Muscle layer of duodenum (tissue), 2 donors: ENCODE measurements around the gene WWOX.

Source experiments
- H3K27ac ChIP-seq: one replicate; pipeline ENCODE4 v1.7.0; 2013; ENCODE audit warnings: mild to moderate bottlenecking, low read length
- H3K27me3 ChIP-seq: one replicate; pipeline ENCODE4 v1.7.0; 2013; ENCODE audit warnings: low read depth, mild to moderate bottlenecking, control low read depth, low read length
- H3K36me3 ChIP-seq, 2 donors: one replicate each; pipeline ENCODE4 v1.7.0; 2013; ENCODE audit warnings: low read length in 2 of 2, control low read depth in 1 of 2, mild to moderate bottlenecking in 1 of 2; ENCODE audit not compliant: insufficient read depth in 2 of 2, control insufficient read depth in 1 of 2
- H3K4me1 ChIP-seq, 2 donors: one replicate each; pipeline ENCODE4 v1.7.0; 2013; ENCODE audit warnings: low read length in 2 of 2, mild to moderate bottlenecking in 2 of 2, control low read depth in 1 of 2, moderate library complexity in 1 of 2; ENCODE audit not compliant: insufficient read depth in 2 of 2, control insufficient read depth in 1 of 2
- H3K4me3 ChIP-seq, 2 donors: one replicate each; pipeline ENCODE4 v1.7.0; 2013; ENCODE audit warnings: low read length in 2 of 2, low read depth in 1 of 2, mild to moderate bottlenecking in 1 of 2
- H3K9me3 ChIP-seq, 2 donors: one replicate each; pipeline ENCODE4 v1.7.0; 2013; ENCODE audit warnings: low read length in 2 of 2, control low read depth in 1 of 2, mild to moderate bottlenecking in 1 of 2; ENCODE audit not compliant: control insufficient read depth in 1 of 2
- donor health status: healthy.

Gene WWOX

DNA sequence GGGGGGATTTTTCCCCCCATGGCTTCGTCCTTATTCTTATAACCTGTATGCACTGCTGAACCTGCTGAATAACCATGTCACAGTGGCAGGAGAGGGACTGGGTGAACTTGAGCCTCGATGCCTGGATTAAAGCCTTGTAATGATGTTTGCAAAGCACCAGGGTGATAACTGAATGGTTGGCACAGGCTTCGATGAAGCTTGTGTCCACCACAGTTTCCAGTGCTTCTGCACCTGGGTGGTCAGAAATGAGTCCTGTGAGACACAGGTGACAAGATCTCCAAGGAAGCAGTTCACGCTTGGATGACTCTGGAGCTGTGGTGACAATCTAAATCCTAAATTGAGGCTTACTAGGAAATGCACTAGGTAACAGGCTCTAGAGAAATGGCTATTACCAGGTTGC, 771.8 kb downstream of the WWOX start:
- Histone ChIP-seq H3K4me1 (no peaks in the 10 kb centered on the region), H3K9me3 (no peaks in the 10 kb centered on the region), H3K27me3 (no peaks in the 10 kb centered on the region), H3K36me3 (no peaks in the 10 kb centered on the region), H3K4me3 (no peak overlapping the region), H3K27ac (no peak overlapping the region)

DNA sequence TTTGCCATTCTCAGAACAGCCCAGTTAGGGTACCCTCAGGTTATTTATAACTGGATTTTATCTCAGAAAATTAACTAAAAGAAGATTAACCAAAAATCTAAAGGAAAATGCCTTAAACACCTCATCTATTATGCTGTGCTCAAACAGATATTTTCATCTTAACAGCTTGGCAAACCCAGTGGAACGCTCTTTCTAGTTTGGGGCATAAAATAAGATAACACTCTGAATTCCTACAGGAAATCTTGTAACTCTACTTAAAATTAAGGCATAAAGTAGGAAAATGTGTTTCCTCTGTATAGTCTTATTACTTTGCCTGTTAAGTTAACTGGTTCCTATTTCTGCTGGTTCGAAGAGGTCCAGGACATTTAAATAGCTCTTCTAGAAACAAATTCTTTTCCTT, 777.2 kb downstream of the WWOX start:
- no peak overlapping the region for H3K27ac ChIP-seq
- no peaks in the 10 kb centered on the region for H3K9me3 ChIP-seq
- H3K4me1 ChIP-seq: no peaks in the 10 kb centered on the region
- no peak overlapping the region for H3K4me3 ChIP-seq
- H3K27me3 ChIP-seq: no peaks in the 10 kb centered on the region
- no peaks in the 10 kb centered on the region for H3K36me3 ChIP-seq

DNA sequence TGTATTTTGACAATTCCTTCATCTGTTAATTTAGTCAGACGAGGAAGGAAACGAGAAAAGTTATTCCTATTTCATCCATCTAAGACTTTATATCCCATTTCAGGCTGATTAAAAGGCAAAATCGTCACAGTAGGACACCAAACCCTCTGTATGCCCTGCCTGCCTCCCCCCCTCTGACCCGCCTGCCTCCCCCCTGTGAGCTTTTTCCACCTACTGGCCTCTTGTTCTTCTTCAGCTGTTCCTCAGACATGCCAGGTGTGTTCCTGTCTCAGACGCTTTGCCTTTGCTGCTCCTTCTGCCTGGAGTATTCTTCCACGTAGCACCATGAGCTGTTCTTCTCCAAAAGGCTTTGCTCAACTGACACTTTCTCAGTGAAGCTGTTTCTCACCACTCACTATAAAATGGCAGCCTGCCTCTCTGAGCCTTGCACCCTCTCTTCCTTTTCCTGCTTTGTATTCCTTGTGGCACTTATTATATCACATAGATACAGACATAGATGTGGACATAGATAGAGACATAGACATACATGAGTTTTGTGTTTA, 777.7 kb downstream of the WWOX start:
- Histone ChIP-seq H3K4me3 (no peak overlapping the region), H3K27me3 (no peaks in the 10 kb centered on the region), H3K36me3 (no peaks in the 10 kb centered on the region), H3K4me1 (no peaks in the 10 kb centered on the region), H3K27ac (no peak overlapping the region), H3K9me3 (no peaks in the 10 kb centered on the region)

- Histone ChIP-seq H3K9me3 (no peaks in the 10 kb centered on the region), H3K27ac (no peak overlapping the region), H3K4me3 (no peak overlapping the region), H3K27me3 (no peaks in the 10 kb centered on the region), H3K36me3 (no peaks in the 10 kb centered on the region), H3K4me1 (no peaks in the 10 kb centered on the region)
Measured at GRCh38 chr16:78878570-78878969, 779.1 kb downstream of the WWOX start.

DNA sequence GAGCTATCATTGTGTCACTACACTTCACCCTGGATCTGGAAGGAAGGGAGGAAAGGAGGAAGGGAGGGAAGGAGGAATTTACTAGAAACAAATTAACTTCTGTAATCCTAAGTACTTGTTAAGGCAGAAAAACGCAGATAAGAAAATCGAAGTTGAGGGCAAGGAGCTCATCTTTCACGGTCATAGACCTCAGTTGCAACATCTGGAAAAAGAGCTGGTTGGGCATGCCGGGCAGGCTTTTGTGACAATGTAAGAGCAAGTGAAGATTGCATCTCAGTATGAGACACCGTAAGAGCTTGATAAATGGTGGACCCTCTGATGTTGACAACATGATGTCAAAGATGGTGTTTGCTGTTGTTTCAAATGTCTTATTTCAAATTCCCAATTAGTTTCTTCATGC, 779.6 kb downstream of the WWOX start:
- no peak overlapping the region for H3K27ac ChIP-seq
- no peak overlapping the region for H3K4me3 ChIP-seq
- no peaks in the 10 kb centered on the region for H3K9me3 ChIP-seq
- H3K4me1 ChIP-seq: no peaks in the 10 kb centered on the region
- no peaks in the 10 kb centered on the region for H3K36me3 ChIP-seq
- H3K27me3 ChIP-seq: no peaks in the 10 kb centered on the region

DNA sequence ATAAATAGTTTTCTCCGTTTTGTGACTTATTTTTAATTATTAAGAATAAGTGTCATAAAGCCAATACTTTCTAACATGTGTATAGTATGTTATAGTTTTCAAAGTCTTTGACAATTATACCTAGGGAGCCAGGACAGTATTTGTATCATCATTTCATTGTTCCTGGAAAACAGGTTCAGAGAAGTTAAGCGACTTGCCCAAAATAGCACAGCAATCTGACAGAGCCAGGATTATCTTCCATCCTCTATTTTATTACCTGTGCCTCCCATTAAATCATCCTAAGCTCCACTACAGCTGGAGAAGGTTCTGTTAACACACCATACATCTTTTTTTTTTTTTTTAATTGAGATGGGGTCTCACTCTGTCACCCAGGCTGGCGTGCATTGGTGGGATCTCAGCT, 782.7 kb downstream of the WWOX start:
- Histone ChIP-seq H3K4me1 (no peaks in the 10 kb centered on the region), H3K27me3 (no peaks in the 10 kb centered on the region), H3K9me3 (no peaks in the 10 kb centered on the region), H3K36me3 (no peaks in the 10 kb centered on the region), H3K4me3 (no peak overlapping the region), H3K27ac (no peak overlapping the region)

- Histone ChIP-seq H3K9me3 (no peaks in the 10 kb centered on the region), H3K27me3 (no peaks in the 10 kb centered on the region), H3K4me1 (no peaks in the 10 kb centered on the region), H3K27ac (no peak overlapping the region), H3K36me3 (no peaks in the 10 kb centered on the region), H3K4me3 (no peak overlapping the region)
Measured at GRCh38 chr16:78882751-78883150, 783.3 kb downstream of the WWOX start.

- Histone ChIP-seq H3K4me3 (no peak overlapping the region), H3K36me3 (no peaks in the 10 kb centered on the region), H3K4me1 (no peaks in the 10 kb centered on the region), H3K9me3 (no peaks in the 10 kb centered on the region), H3K27me3 (no peaks in the 10 kb centered on the region), H3K27ac (no peak overlapping the region)
Measured at GRCh38 chr16:78884204-78884603, 784.8 kb downstream of the WWOX start.

- H3K4me3 ChIP-seq: no peak overlapping the region
- no peaks in the 10 kb centered on the region for H3K9me3 ChIP-seq
- H3K4me1 ChIP-seq: no peaks in the 10 kb centered on the region
- no peaks in the 10 kb centered on the region for H3K27me3 ChIP-seq
- H3K36me3 ChIP-seq: no peaks in the 10 kb centered on the region
- H3K27ac ChIP-seq: no peak overlapping the region
Measured at GRCh38 chr16:78889346-78889745, 789.9 kb downstream of the WWOX start.

DNA sequence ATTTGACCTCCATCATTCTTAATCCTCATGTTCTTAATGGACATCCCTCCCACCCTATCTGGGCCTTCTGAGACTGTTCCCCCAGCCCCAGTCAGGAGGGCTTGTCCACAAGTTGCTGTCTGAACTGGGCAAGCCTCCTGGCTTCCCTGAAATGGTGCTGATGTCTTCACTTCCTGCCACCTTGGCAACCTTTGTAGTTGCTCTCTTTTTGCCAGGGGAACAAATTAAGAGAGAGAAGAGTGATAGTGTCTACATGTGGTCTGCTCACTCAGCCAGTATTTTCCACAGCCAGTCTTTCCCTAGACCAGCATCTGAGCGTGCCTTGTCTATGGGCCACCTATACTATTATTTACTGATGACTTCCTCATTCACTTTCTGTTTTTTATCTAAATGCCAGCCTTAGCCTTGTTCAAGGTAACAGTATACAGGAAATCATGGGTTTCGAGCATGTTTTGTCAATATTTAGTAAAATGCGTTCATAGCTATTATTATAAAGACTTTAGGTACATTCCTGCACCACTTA, 791.0 kb downstream of the WWOX start:
- Histone ChIP-seq H3K4me3 (no peak overlapping the region), H3K36me3 (no peaks in the 10 kb centered on the region), H3K27ac (no peak overlapping the region), H3K9me3 (no peaks in the 10 kb centered on the region), H3K4me1 (no peaks in the 10 kb centered on the region), H3K27me3 (no peaks in the 10 kb centered on the region)

DNA sequence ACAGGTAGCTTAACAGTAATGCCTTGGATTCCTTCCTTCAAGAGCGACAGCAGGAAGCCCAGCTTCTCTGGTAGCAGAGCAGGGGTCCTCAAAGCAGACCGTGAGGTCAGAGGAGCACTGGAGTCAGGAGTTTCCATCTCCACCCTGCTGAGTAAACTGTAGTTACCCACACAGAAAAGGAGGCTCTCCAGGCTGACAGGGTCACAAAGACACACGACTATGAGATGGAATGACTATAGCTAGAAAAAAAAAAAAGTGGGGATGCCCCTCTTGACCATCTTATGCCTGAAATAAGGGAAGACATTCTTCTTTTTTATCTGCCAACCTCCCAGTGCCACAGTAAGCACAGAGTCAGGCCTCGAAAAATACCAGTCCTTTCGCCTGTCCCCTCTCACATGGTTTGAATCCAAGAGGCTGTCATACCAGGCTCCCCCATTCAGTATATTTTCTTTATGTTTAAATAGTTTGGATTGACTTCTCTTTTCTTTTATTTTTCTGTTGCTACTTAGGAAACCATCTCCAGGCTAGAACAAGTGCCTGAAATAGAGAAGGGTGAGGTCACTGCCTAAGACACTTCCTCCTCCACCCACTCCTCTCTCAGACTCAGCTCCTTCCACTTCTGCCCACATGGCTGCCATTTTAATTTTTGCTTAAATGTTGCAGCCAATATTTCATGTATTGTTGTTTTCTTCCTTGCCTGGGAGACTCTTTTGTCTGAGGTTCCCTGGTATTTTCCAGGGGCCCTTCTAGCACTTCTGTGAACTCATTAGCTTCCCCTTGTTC, 793.7 kb downstream of the WWOX start:
- Histone ChIP-seq H3K4me1 (no peaks in the 10 kb centered on the region), H3K9me3 (no peaks in the 10 kb centered on the region), H3K4me3 (no peak overlapping the region), H3K36me3 (no peaks in the 10 kb centered on the region), H3K27ac (no peak overlapping the region), H3K27me3 (no peaks in the 10 kb centered on the region)

GRCh38 chr16:78894886-78895285, 795.4 kb downstream of the WWOX start:
- Histone ChIP-seq H3K36me3 (no peaks in the 10 kb centered on the region), H3K4me1 (peaks cover 0 to 4% of the 10 kb centered on the region in 2 donors), H3K27ac (no peak overlapping the region), H3K4me3 (no peak overlapping the region), H3K9me3 (no peaks in the 10 kb centered on the region), H3K27me3 (no peaks in the 10 kb centered on the region)
